WTC11 (cell line): ENCODE results near the gene CYP2A7. TPM values are rescaled to one million over a fixed set of nuclear protein-coding genes. Genes with fewer than 3 reads are reported as not detected.
"Not testable (repeated sequence)": the region's sequence is repeated elsewhere in the genome, so short reads cannot be mapped to it uniquely, and the experiment has no call there.

Experiments
- ATAC-seq: fragments of 200-7000 bp; cut with Tn5 transposase; 2 replicates; pipeline ENCODE4 v1.10.0; 2021; ENCODE audit warnings: mild to moderate bottlenecking, moderate library complexity
- CTCF ChIA-PET: fragments of 300-600 bp; sonication (Branson Sonifier 250); formaldehyde crosslinking; loops from one replicate; lab custom pipeline; 2021; ENCODE audit warnings: antibody characterized with exemption; lab: Charles Lee
- POLR2A ChIA-PET: fragments of 350-600 bp; sonication (Branson Sonifier 250); formaldehyde crosslinking; loops from one replicate; lab custom pipeline; 2021; ENCODE audit warnings: antibody characterized with exemption; lab: Charles Lee
- DNase-seq: peaks from one replicate; pipeline ENCODE4 v3.0.0; 2021; ENCODE audit warnings: low spot score
- H3K27ac Mint-ChIP-seq: 2 replicates; pipeline ENCODE4 v1.8.0; 2021; ENCODE audit warnings: mixed read lengths
- H3K27me3 Mint-ChIP-seq: 2 replicates; pipeline ENCODE4 v1.8.0; 2021; ENCODE audit warnings: low read depth, mild to moderate bottlenecking, moderate library complexity, mixed read lengths
- H3K36me3 Mint-ChIP-seq: 2 replicates; pipeline ENCODE4 v1.8.0; 2021; ENCODE audit warnings: mixed read lengths
- H3K4me1 Mint-ChIP-seq: 2 replicates; pipeline ENCODE4 v1.8.0; 2022; ENCODE audit warnings: mixed read lengths
- H3K4me3 Mint-ChIP-seq: 2 replicates; pipeline ENCODE4 v1.8.0; 2021; ENCODE audit warnings: mild to moderate bottlenecking, moderate library complexity, mixed read lengths
- H3K9me3 Mint-ChIP-seq: 2 replicates; pipeline ENCODE4 v1.8.0; 2021; ENCODE audit warnings: mixed read lengths
- EMX1 ChIP-seq: fragments of 250-450 bp; sonication (Bioruptor Pico); IDR thresholded peaks from 2 replicates; pipeline ENCODE4 v1.8.0; 2021; ENCODE audit warnings: mild to moderate bottlenecking
- FOXP1 ChIP-seq: sonication (generic); formaldehyde crosslinking; IDR thresholded peaks from 2 replicates; pipeline ENCODE4 v1.8.0; 2022; ENCODE audit warnings: missing genetic modification reagents, mild to moderate bottlenecking, moderate library complexity, borderline replicate concordance
- GABPB1 ChIP-seq: sonication (generic); formaldehyde crosslinking; IDR thresholded peaks from 2 replicates; pipeline ENCODE4 v1.8.1; 2023; ENCODE audit warnings: mild to moderate bottlenecking, missing genetic modification reagents
- MYBL2 ChIP-seq: sonication (generic); formaldehyde crosslinking; IDR thresholded peaks from 2 replicates; pipeline ENCODE4 v1.8.1; 2023; ENCODE audit warnings: mild to moderate bottlenecking, moderate library complexity, missing genetic modification reagents
- NR1H2 ChIP-seq: sonication (generic); formaldehyde crosslinking; IDR thresholded peaks from 2 replicates; pipeline ENCODE4 v1.9.0; 2021; ENCODE audit warnings: mild to moderate bottlenecking, moderate library complexity, missing genetic modification reagents
- NR2C2 ChIP-seq: sonication (generic); formaldehyde crosslinking; IDR thresholded peaks from 2 replicates; pipeline ENCODE4 v1.8.0; 2022; ENCODE audit warnings: mild to moderate bottlenecking, missing genetic modification reagents
- SMAD4 ChIP-seq: sonication (generic); formaldehyde crosslinking; IDR thresholded peaks from 2 replicates; pipeline ENCODE4 v1.8.0; 2022; ENCODE audit warnings: mild to moderate bottlenecking, missing genetic modification reagents
- ZBTB21 ChIP-seq: sonication (generic); formaldehyde crosslinking; IDR thresholded peaks from 2 replicates; pipeline ENCODE4 v1.8.1; 2023; ENCODE audit warnings: mild to moderate bottlenecking, missing genetic modification reagents, borderline replicate concordance
- ZNF232 ChIP-seq: sonication (generic); formaldehyde crosslinking; IDR thresholded peaks from 2 replicates; pipeline ENCODE4 v1.8.0; 2022; ENCODE audit warnings: mild to moderate bottlenecking, missing genetic modification reagents
- ZNF416 ChIP-seq: fragments of 250-450 bp; sonication (Bioruptor Pico); IDR thresholded peaks from 2 replicates; pipeline ENCODE4 v1.9.0; 2021; ENCODE audit warnings: mild to moderate bottlenecking, inconsistent platforms
- ZNF671 ChIP-seq: fragments of 250-450 bp; sonication (Bioruptor Pico); IDR thresholded peaks from 2 replicates; pipeline ENCODE4 v1.8.0; 2021; ENCODE audit warnings: mild to moderate bottlenecking
- total RNA-seq: library from RNA; stranded (reverse); gene quantifications from 3 replicates; pipeline ENCODE4 v1.2.3, GENCODE V29; 2021
- TF ChIP-seq, protein P1 (sequence below): fragments of 200-600 bp; IDR thresholded peaks from 2 replicates; pipeline ENCODE4 v1.8.0; 2022; ENCODE audit warnings: antibody characterized with exemption
- TF ChIP-seq, protein P2 (sequence below): sonication (generic); formaldehyde crosslinking; IDR thresholded peaks from 2 replicates; pipeline ENCODE4 v1.8.1; 2023; ENCODE audit warnings: mild to moderate bottlenecking, moderate library complexity, missing genetic modification reagents
- TF ChIP-seq, protein P3 (sequence below): sonication (generic); formaldehyde crosslinking; IDR thresholded peaks from 2 replicates; pipeline ENCODE4 v1.8.1; 2023; ENCODE audit warnings: mild to moderate bottlenecking, missing genetic modification reagents
- TF ChIP-seq, protein P4 (sequence below): sonication (generic); formaldehyde crosslinking; conservative IDR thresholded peaks from 2 replicates; pipeline ENCODE4 v1.8.1; 2022; ENCODE audit warnings: mild to moderate bottlenecking, missing genetic modification reagents
- TF ChIP-seq, protein P5 (sequence below): sonication (generic); formaldehyde crosslinking; IDR thresholded peaks from 2 replicates; pipeline ENCODE4 v1.8.1; 2023; ENCODE audit warnings: mild to moderate bottlenecking, missing genetic modification reagents, borderline replicate concordance
- TF ChIP-seq, protein P6 (sequence below): sonication (generic); formaldehyde crosslinking; IDR thresholded peaks from 2 replicates; pipeline ENCODE4 v1.8.0; 2023; ENCODE audit warnings: missing genetic modification reagents, mild to moderate bottlenecking, borderline replicate concordance

CYP2A7 gene
- total RNA-seq, 1 experiment from 2014 or later, result not detected

DNA sequence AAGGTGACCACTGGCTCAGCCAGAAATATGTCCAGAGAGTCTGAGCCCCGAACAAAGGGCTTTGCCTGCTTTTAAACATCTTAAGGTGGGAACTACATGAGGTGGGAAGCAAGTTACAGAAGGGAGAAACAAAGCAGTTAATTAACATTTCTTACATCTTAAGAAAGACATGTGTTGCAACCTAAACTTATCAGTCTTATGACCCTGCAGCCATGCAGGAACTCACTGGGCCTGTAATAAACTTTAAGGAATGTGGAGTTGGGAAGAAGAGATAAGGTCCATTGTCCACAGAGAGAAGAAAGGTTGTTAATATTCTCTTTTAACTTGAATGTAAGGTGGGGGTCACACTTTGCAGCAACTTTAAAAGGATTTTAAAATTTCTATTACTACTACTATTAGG is 46.8 kb upstream of the CYP2A7 start (continued):
- TF ChIP-seq EMX1, result no peak

DNA sequence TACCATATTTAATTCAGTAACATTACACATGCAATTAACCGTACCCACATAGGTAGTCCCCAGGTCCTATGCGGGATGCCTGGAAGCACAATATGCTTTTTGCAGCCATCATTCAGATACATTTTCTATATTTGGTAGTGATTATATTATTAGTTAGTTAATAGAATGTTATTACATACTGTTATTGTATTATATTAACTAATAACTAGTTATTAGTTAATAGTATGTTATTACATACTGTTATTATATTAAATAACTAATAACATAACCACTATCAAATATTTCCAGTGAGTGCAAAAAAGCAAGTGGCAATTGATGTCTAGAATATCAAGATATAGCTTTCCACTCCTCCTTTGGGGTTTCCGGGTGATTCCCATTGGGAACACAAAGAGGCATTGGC is 45.5 kb upstream of the CYP2A7 start:
- peaks cover 4% of the 10 kb centered on the region for H3K4me1 Mint-ChIP-seq
- CTCF ChIA-PET, result no interaction called here
- no peak for DNase-seq
- H3K36me3 Mint-ChIP-seq, result no peaks in the 10 kb centered on the region
- H3K27me3 Mint-ChIP-seq, result no peaks in the 10 kb centered on the region; the same call in 1 of the 2 replicates
- H3K4me3 Mint-ChIP-seq, result no peak overlapping the region
- no peak overlapping the region for H3K27ac Mint-ChIP-seq
- H3K9me3 Mint-ChIP-seq, result no peaks in the 10 kb centered on the region
- TF ChIP-seq, protein P1, sequence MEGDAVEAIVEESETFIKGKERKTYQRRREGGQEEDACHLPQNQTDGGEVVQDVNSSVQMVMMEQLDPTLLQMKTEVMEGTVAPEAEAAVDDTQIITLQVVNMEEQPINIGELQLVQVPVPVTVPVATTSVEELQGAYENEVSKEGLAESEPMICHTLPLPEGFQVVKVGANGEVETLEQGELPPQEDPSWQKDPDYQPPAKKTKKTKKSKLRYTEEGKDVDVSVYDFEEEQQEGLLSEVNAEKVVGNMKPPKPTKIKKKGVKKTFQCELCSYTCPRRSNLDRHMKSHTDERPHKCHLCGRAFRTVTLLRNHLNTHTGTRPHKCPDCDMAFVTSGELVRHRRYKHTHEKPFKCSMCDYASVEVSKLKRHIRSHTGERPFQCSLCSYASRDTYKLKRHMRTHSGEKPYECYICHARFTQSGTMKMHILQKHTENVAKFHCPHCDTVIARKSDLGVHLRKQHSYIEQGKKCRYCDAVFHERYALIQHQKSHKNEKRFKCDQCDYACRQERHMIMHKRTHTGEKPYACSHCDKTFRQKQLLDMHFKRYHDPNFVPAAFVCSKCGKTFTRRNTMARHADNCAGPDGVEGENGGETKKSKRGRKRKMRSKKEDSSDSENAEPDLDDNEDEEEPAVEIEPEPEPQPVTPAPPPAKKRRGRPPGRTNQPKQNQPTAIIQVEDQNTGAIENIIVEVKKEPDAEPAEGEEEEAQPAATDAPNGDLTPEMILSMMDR, result no peak
- no peak for TF ChIP-seq NR1H2
- TF ChIP-seq ZNF416 (CRISPR knock-in tag), result no peak
- TF ChIP-seq, protein P2, sequence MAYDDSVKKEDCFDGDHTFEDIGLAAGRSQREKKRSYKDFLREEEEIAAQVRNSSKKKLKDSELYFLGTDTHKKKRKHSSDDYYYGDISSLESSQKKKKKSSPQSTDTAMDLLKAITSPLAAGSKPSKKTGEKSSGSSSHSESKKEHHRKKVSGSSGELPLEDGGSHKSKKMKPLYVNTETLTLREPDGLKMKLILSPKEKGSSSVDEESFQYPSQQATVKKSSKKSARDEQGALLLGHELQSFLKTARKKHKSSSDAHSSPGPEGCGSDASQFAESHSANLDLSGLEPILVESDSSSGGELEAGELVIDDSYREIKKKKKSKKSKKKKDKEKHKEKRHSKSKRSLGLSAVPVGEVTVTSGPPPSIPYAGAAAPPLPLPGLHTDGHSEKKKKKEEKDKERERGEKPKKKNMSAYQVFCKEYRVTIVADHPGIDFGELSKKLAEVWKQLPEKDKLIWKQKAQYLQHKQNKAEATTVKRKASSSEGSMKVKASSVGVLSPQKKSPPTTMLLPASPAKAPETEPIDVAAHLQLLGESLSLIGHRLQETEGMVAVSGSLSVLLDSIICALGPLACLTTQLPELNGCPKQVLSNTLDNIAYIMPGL (CRISPR knock-in tag), result no peak
- TF ChIP-seq FOXP1, result no peak
- TF ChIP-seq SMAD4 (CRISPR knock-in tag), result no peak
- TF ChIP-seq, protein P3, sequence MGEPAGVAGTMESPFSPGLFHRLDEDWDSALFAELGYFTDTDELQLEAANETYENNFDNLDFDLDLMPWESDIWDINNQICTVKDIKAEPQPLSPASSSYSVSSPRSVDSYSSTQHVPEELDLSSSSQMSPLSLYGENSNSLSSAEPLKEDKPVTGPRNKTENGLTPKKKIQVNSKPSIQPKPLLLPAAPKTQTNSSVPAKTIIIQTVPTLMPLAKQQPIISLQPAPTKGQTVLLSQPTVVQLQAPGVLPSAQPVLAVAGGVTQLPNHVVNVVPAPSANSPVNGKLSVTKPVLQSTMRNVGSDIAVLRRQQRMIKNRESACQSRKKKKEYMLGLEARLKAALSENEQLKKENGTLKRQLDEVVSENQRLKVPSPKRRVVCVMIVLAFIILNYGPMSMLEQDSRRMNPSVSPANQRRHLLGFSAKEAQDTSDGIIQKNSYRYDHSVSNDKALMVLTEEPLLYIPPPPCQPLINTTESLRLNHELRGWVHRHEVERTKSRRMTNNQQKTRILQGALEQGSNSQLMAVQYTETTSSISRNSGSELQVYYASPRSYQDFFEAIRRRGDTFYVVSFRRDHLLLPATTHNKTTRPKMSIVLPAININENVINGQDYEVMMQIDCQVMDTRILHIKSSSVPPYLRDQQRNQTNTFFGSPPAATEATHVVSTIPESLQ (CRISPR knock-in tag), result no peak
- POLR2A ChIA-PET, result no interaction called here
- ATAC-seq, result no peak

DNA sequence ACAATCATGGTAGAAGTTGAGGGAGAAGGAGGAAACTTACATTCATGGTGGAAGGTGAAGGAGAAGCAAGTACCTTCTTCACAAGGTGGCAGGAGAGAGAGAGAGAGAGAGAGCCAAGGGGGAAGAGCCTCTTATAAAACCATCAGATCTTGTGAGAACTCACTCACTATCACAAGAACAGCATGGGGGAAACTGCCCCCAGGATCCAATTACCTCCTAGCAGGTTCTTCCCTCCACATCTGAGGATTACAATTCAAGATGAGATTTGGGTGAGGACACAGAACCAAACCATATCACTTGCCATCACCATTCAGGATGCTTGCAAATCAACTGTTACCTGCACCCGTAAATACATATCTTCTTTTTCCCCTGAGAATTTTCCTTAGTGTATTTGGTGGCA is 44.2 kb upstream of the CYP2A7 start:
- H3K27ac Mint-ChIP-seq, H3K4me1 Mint-ChIP-seq, H3K4me3 Mint-ChIP-seq, ATAC-seq, CTCF ChIA-PET, H3K27me3 Mint-ChIP-seq, H3K36me3 Mint-ChIP-seq, POLR2A ChIA-PET, H3K9me3 Mint-ChIP-seq, DNase-seq: not testable (repeated sequence)

DNA sequence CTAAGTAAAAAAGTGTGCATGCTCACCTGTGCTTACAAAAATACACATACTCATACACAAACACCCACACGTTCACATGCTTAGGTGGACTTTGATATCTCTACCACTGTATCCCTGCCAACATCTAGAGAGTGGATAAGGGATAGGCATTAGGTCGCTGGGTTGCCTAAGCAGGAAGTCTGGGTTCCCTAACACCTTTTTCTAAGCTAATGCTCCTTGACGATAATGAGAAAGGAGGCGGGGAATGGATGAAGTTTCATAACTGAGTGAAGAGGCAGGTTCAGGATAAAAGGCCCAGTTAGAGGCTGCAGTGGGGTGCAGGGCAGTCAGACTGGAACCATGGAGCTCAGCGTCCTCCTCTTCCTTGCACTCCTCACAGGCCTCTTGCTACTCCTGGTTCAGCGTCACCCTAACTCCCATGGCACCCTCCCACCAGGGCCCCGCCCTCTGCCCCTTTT is 41.9 kb upstream of the CYP2A7 start:
- CTCF ChIA-PET, result no interaction called here
- Mint-ChIP-seq H3K27ac (no peak overlapping the region), H3K9me3 (peaks cover 27% of the 10 kb centered on the region), H3K36me3 (peaks cover 17% of the 10 kb centered on the region), H3K27me3 (peaks cover 6% of the 10 kb centered on the region; the same call in 1 of the 2 replicates), H3K4me1 (no peaks in the 10 kb centered on the region), H3K4me3 (no peak overlapping the region)
- POLR2A ChIA-PET, result interaction anchor here (0.6 kb wide), 1 partner anchor 170 kb away, joined by 6 read pairs; no protein-coding TSS in a partner anchor
- ATAC-seq (no peak), DNase-seq (no peak)
- TF ChIP-seq ZNF671, result no peak
- TF ChIP-seq, protein P4, sequence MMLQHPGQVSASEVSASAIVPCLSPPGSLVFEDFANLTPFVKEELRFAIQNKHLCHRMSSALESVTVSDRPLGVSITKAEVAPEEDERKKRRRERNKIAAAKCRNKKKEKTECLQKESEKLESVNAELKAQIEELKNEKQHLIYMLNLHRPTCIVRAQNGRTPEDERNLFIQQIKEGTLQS (CRISPR knock-in tag), result no peak
- TF ChIP-seq ZNF232 (CRISPR knock-in tag), result no peak
- TF ChIP-seq NR2C2 (CRISPR knock-in tag), result no peak
- no peak for TF ChIP-seq GABPB1
- TF ChIP-seq, protein P5, sequence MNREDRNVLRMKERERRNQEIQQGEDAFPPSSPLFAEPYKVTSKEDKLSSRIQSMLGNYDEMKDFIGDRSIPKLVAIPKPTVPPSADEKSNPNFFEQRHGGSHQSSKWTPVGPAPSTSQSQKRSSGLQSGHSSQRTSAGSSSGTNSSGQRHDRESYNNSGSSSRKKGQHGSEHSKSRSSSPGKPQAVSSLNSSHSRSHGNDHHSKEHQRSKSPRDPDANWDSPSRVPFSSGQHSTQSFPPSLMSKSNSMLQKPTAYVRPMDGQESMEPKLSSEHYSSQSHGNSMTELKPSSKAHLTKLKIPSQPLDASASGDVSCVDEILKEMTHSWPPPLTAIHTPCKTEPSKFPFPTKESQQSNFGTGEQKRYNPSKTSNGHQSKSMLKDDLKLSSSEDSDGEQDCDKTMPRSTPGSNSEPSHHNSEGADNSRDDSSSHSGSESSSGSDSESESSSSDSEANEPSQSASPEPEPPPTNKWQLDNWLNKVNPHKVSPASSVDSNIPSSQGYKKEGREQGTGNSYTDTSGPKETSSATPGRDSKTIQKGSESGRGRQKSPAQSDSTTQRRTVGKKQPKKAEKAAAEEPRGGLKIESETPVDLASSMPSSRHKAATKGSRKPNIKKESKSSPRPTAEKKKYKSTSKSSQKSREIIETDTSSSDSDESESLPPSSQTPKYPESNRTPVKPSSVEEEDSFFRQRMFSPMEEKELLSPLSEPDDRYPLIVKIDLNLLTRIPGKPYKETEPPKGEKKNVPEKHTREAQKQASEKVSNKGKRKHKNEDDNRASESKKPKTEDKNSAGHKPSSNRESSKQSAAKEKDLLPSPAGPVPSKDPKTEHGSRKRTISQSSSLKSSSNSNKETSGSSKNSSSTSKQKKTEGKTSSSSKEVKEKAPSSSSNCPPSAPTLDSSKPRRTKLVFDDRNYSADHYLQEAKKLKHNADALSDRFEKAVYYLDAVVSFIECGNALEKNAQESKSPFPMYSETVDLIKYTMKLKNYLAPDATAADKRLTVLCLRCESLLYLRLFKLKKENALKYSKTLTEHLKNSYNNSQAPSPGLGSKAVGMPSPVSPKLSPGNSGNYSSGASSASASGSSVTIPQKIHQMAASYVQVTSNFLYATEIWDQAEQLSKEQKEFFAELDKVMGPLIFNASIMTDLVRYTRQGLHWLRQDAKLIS, result no peak
- no peak for TF ChIP-seq MYBL2 (CRISPR knock-in tag)
- TF ChIP-seq ZBTB21 (CRISPR knock-in tag), result no peak
- TF ChIP-seq, protein P6, sequence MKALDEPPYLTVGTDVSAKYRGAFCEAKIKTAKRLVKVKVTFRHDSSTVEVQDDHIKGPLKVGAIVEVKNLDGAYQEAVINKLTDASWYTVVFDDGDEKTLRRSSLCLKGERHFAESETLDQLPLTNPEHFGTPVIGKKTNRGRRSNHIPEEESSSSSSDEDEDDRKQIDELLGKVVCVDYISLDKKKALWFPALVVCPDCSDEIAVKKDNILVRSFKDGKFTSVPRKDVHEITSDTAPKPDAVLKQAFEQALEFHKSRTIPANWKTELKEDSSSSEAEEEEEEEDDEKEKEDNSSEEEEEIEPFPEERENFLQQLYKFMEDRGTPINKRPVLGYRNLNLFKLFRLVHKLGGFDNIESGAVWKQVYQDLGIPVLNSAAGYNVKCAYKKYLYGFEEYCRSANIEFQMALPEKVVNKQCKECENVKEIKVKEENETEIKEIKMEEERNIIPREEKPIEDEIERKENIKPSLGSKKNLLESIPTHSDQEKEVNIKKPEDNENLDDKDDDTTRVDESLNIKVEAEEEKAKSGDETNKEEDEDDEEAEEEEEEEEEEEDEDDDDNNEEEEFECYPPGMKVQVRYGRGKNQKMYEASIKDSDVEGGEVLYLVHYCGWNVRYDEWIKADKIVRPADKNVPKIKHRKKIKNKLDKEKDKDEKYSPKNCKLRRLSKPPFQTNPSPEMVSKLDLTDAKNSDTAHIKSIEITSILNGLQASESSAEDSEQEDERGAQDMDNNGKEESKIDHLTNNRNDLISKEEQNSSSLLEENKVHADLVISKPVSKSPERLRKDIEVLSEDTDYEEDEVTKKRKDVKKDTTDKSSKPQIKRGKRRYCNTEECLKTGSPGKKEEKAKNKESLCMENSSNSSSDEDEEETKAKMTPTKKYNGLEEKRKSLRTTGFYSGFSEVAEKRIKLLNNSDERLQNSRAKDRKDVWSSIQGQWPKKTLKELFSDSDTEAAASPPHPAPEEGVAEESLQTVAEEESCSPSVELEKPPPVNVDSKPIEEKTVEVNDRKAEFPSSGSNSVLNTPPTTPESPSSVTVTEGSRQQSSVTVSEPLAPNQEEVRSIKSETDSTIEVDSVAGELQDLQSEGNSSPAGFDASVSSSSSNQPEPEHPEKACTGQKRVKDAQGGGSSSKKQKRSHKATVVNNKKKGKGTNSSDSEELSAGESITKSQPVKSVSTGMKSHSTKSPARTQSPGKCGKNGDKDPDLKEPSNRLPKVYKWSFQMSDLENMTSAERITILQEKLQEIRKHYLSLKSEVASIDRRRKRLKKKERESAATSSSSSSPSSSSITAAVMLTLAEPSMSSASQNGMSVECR (CRISPR knock-in tag), result no peak
